Progenitor cell of endocrine pancreas (in vitro differentiated cells): Measurements from ENCODE around the gene MME. TPM values are rescaled to one million over a fixed set of nuclear protein-coding genes. Genes with fewer than 3 reads are reported as not detected.

ENCODE experiments used
- DNase-seq: peaks from one replicate; pipeline ENCODE4 v3.0.0; 2021; ENCODE audit warnings: low spot score; ENCODE audit not compliant: unreplicated experiment
- H3K27ac Mint-ChIP-seq: 2 replicates; pipeline ENCODE4 v1.8.0; 2021; ENCODE audit warnings: mild to moderate bottlenecking, moderate library complexity, mixed read lengths
- H3K27me3 Mint-ChIP-seq: 2 replicates; pipeline ENCODE4 v1.8.0; 2021; ENCODE audit warnings: mixed read lengths
- H3K36me3 Mint-ChIP-seq: 2 replicates; pipeline ENCODE4 v1.8.0; 2022; ENCODE audit warnings: mixed read lengths; ENCODE audit not compliant: insufficient read depth
- H3K4me1 Mint-ChIP-seq: 2 replicates; pipeline ENCODE4 v1.8.0; 2021; ENCODE audit warnings: low read depth, mixed read lengths
- H3K4me3 Mint-ChIP-seq: 2 replicates; pipeline ENCODE4 v1.8.0; 2021; ENCODE audit warnings: low read depth, mild to moderate bottlenecking, moderate library complexity, mixed read lengths
- H3K9me3 Mint-ChIP-seq: 2 replicates; pipeline ENCODE4 v1.8.0; 2021; ENCODE audit warnings: low read depth, mixed read lengths
- CTCF ChIP-seq: fragments of 200-600 bp; sonication (generic); IDR thresholded peaks from one replicate; pipeline ENCODE4 v1.5.0; 2021; ENCODE audit warnings: antibody characterized with exemption, mild to moderate bottlenecking; ENCODE audit not compliant: unreplicated experiment
- total RNA-seq: library from RNA; stranded (reverse); gene quantifications from 2 replicates; pipeline ENCODE4 v1.2.1, GENCODE V29; 2021

MME gene
- total RNA-seq, 1 donor from 2014 or later, result 0.93 TPM

- no peaks in the 10 kb centered on the region for H3K36me3 Mint-ChIP-seq
- H3K9me3 Mint-ChIP-seq, result peaks cover 26% of the 10 kb centered on the region
- H3K4me1 Mint-ChIP-seq, result peaks cover 4% of the 10 kb centered on the region
These were observed 27.6 kb upstream of the MME start for GRCh38 chr3:155052470-155052869.

GRCh38 chr3:155053756-155054155, 26.4 kb upstream of the MME start:
- DNase-seq, result no peak
- Mint-ChIP-seq H3K4me3 (no peak overlapping the region), H3K36me3 (no peaks in the 10 kb centered on the region), H3K4me1 (no peaks in the 10 kb centered on the region), H3K27me3 (no peaks in the 10 kb centered on the region), H3K27ac (no peak overlapping the region), H3K9me3 (peaks cover 26% of the 10 kb centered on the region)
- TF ChIP-seq CTCF, result no peak

More at GRCh38 chr3:155052470-155052869, 27.6 kb upstream of the MME start:
- Mint-ChIP-seq H3K4me3 (no peak overlapping the region), H3K27me3 (no peaks in the 10 kb centered on the region), H3K27ac (no peak overlapping the region)
- no peak for TF ChIP-seq CTCF
- DNase-seq, result no peak

- Mint-ChIP-seq H3K9me3 (no peaks in the 10 kb centered on the region), H3K36me3 (no peaks in the 10 kb centered on the region), H3K4me1 (no peaks in the 10 kb centered on the region), H3K27ac (no peak overlapping the region), H3K27me3 (no peaks in the 10 kb centered on the region), H3K4me3 (no peak overlapping the region)
- TF ChIP-seq CTCF, result no peak
- no peak for DNase-seq
These were observed 15.2 kb upstream of the MME start for GRCh38 chr3:155064920-155065319.

- Mint-ChIP-seq H3K27ac (no peak overlapping the region), H3K27me3 (no peaks in the 10 kb centered on the region), H3K4me3 (no peak overlapping the region), H3K36me3 (no peaks in the 10 kb centered on the region), H3K9me3 (no peaks in the 10 kb centered on the region), H3K4me1 (no peaks in the 10 kb centered on the region)
- no peak for TF ChIP-seq CTCF
- no peak for DNase-seq
These were observed 14.6 kb upstream of the MME start for GRCh38 chr3:155065537-155065936.

- H3K4me1 Mint-ChIP-seq, result no peaks in the 10 kb centered on the region
- no peaks in the 10 kb centered on the region for H3K27me3 Mint-ChIP-seq
- no peaks in the 10 kb centered on the region for H3K36me3 Mint-ChIP-seq
- no peak for DNase-seq
- no peak for TF ChIP-seq CTCF
- no peak overlapping the region for H3K27ac Mint-ChIP-seq
- H3K4me3 Mint-ChIP-seq, result no peak overlapping the region
- H3K9me3 Mint-ChIP-seq, result no peaks in the 10 kb centered on the region
These were observed 10.4 kb upstream of the MME start for GRCh38 chr3:155069729-155070128.
